NCI-H146 treated with DMSO at 0.1 percent for 48 hours (cell line): ENCODE data around the gene C5AR1.
"Not testable (repeated sequence)": the region's sequence is repeated elsewhere in the genome, so short reads cannot be mapped to it uniquely, and the experiment has no call there.

Source experiments
- DNase-seq: peaks from one replicate; lab custom pipeline; 2025; ENCODE audit not compliant: unreplicated experiment; lab: John Stamatoyannopoulos, UW

C5AR1 gene

DNA sequence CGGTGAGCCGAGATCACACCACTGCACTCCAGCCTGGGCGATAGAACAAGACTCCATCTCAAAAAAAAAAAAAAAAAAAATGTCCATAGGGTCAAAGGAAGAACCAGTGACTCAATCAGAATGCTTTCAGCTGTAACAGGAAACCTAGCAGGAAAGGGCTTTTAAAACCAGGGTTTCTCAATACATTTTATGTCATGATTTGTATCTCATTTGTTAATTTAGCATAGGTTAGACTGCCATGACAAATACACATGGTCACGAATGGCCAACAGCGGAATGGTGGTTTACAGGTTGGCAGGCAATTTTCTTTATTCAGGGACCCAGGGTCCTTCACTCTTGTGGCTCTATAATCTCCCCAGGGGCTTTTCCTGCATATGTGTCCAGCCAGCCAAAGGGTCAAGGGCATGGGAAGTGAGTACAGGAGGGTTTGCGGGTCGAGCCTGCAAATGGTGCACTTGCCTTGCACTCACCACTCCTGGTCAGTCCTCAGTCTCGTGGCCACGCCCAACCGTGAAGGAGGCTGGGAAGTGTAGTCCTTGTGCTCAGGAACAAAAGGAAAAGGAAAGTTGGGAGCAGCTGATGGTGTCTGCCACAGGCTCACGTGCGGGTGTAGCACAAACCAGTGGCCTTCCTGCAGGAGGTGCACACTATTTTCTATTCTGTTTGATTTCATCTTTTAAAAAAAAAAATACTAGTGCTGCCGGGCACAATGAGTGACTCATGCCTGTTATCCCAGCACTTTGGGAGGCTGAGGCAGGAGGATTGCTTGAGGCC is 54.3 kb downstream of the C5AR1 start:
- no peak for DNase-seq

DNA sequence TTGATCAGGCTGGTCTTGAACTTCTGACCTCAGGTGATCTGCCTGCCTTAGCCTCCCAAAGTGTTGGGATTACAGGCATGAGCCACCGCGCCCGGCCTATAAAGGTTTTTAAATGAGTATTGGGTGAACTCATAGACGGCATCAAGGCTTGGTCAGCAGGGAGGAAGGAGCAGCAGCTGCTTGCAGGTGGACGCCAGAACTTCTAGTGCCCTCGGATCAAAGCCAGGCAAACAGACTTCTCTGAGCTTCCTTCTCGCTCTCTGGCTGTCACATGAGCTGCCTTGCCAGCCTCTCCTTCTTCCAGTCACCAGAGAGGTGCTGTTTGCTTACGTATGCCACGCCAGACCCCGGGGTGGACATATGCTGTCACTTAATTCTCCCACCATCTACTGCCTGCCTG is 55.8 kb downstream of the C5AR1 start:
- not testable (repeated sequence) for DNase-seq

DNA sequence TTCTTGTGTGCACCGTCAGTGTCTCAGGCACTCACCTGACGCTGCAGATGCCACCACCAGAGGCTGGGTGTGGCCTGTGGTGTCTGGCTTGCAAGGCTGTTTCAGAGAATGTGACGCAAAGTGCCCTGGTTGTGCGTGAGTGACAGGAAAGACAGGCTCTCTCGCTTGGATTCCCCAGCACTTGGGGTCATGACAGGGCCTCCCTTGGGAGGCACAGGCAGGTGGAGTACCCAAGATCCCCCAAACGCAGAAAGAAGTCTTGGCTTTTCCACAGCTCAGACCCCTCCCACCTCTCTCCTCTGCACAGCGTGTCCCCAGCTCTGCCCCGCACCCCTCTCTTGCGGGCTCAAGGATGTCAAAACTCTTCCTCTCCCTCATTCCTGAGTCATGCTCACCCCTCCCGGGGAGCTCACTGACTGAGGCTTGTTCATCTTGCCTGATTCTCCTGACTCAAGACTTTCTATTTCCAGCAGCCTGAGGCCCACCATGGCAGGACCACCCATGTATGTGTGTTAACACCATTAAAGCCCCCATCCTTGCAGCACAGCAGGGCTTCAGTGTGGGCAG is 60.5 kb downstream of the C5AR1 start:
- no peak for DNase-seq

DNA sequence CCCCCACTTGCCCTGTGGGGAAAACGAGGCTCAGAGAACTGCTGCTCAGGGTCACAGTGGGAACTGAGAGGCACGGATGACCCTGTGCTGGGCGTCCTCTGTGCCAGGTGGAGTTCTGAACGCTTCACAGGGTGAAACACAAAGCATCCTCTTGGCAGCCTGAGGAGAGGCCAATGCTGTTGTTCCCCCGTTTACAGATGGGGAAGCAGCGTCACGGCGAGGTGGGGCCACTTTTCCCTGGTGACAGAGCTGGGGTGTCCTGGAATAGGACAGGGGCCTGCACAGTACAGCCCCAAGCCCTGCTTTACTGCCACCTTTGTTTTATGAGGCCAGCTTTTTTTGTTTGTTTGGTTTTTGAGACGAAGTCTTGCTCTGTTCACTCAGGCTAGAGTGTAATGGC is 61.6 kb downstream of the C5AR1 start:
- DNase-seq: no peak
